Endothelial cell of umbilical vein (primary cell): ENCODE data around the gene TXNDC17.

Source experiments
- CTCF ChIP-seq, 2 donors: IDR thresholded peaks; 1 replicate in 1 of 2; 2 replicates in 1 of 2; pipeline ENCODE4 v1.5.1; 2011; ENCODE audit warnings: low read length in 2 of 2, mild to moderate bottlenecking in 2 of 2, moderate library complexity in 2 of 2, control low read depth in 1 of 2, inconsistent platforms in 1 of 2, low read depth in 1 of 2; ENCODE audit not compliant: insufficient read depth in 1 of 2; ENCODE audit errors: extremely low read depth in 1 of 2
- EZH2 ChIP-seq: IDR thresholded peaks from 2 replicates; pipeline ENCODE4 v1.6.1; 2012; ENCODE audit warnings: borderline replicate concordance, low read depth, mild to moderate bottlenecking, moderate library complexity, low read length, inconsistent platforms; ENCODE audit not compliant: severe bottlenecking
- MYC ChIP-seq: IDR thresholded peaks from one replicate; pipeline ENCODE4 v1.6.1; 2011; ENCODE audit warnings: mild to moderate bottlenecking, low read depth, low read length
- POLR2A ChIP-seq: IDR thresholded peaks from 2 replicates; pipeline ENCODE4 v1.6.1; 2012; ENCODE audit warnings: low read depth, mild to moderate bottlenecking, control low read depth, low read length
- POLR2AphosphoS5 ChIP-seq: IDR thresholded peaks from 2 replicates; pipeline ENCODE4 v1.6.1; 2012; ENCODE audit warnings: low read depth, mild to moderate bottlenecking, control low read depth, low read length, moderate library complexity; ENCODE audit not compliant: insufficient read depth

GRCh38 chr17:6657633-6658287 is 16.9 kb downstream of the TXNDC17 start:
- TF ChIP-seq CTCF (IDR thresholded peaks at IDR 0.05; ENCODE audit: extremely low read depth in 1 of 2, insufficient read depth in 1 of 2, low read depth in 1 of 2, low read length in 2 of 2) = no peak
- no peak for TF ChIP-seq POLR2A
- no peak for TF ChIP-seq MYC
- TF ChIP-seq EZH2 = no peak
- TF ChIP-seq POLR2AphosphoS5 = no peak
